ENCODE results near the gene ACKR3.

GRCh38 chr2:236575510-236575909 is 5.9 kb downstream of the ACKR3 start:
- TF ChIP-seq CTCF (IDR thresholded peaks at IDR 0.05) (no peak), POLR2A (IDR thresholded peaks at IDR 0.05) (no peak)
